ENCODE results near the gene XRCC4.
"Not testable (repeated sequence)": the region's sequence is repeated elsewhere in the genome, so short reads cannot be mapped to it uniquely, and the experiment has no call there.

The XRCC4 gene

GRCh38 chr5:83245037-83245436, 167.7 kb downstream of the XRCC4 start:
- H3K27ac ChIP-seq = no peak overlapping the region
- no peak for TF ChIP-seq CTCF (conservative IDR thresholded peaks at IDR 0.05)
- TF ChIP-seq ZFX (IDR thresholded peaks at IDR 0.05) = no peak

GRCh38 chr5:83246071-83246470, 168.7 kb downstream of the XRCC4 start:
- H3K27ac ChIP-seq = no peak overlapping the region
- no peak for TF ChIP-seq ZFX (IDR thresholded peaks at IDR 0.05)
- no peak for TF ChIP-seq CTCF (conservative IDR thresholded peaks at IDR 0.05)

- no peak overlapping the region for H3K27ac ChIP-seq
- TF ChIP-seq ZFX (IDR thresholded peaks at IDR 0.05) = no peak
- TF ChIP-seq CTCF (conservative IDR thresholded peaks at IDR 0.05) = no peak
These were observed 171.8 kb downstream of the XRCC4 start for GRCh38 chr5:83249156-83249555.

GRCh38 chr5:83251849-83252248, 174.5 kb downstream of the XRCC4 start:
- TF ChIP-seq ZFX (IDR thresholded peaks at IDR 0.05) (no peak), CTCF (conservative IDR thresholded peaks at IDR 0.05) (no peak)
- no peak overlapping the region for H3K27ac ChIP-seq

GRCh38 chr5:83253720-83254119, 176.4 kb downstream of the XRCC4 start:
- TF ChIP-seq CTCF (conservative IDR thresholded peaks at IDR 0.05) = no peak
- TF ChIP-seq ZFX (IDR thresholded peaks at IDR 0.05) = no peak
- no peak overlapping the region for H3K27ac ChIP-seq

GRCh38 chr5:83255268-83255667, 177.9 kb downstream of the XRCC4 start:
- TF ChIP-seq ZFX (IDR thresholded peaks at IDR 0.05) (no peak), CTCF (conservative IDR thresholded peaks at IDR 0.05) (no peak)

GRCh38 chr5:83256091-83256780, 178.9 kb downstream of the XRCC4 start:
- no peak for TF ChIP-seq ZFX (IDR thresholded peaks at IDR 0.05)

More at GRCh38 chr5:83255268-83255667, 177.9 kb downstream of the XRCC4 start:
- H3K27ac ChIP-seq = no peak overlapping the region

GRCh38 chr5:83257684-83258083, 180.3 kb downstream of the XRCC4 start:
- not testable (repeated sequence) for H3K27ac ChIP-seq

More at GRCh38 chr5:83256091-83256780, 178.9 kb downstream of the XRCC4 start:
- H3K27ac ChIP-seq = no peak overlapping the region
